OCI-LY7 (cell line): ENCODE data around the gene GALNT14. TPM values are rescaled to one million over a fixed set of nuclear protein-coding genes. Genes with fewer than 3 reads are reported as not detected.

ENCODE experiments used
- BruUV-seq: library from RNA; stranded (reverse); fragments of 400-500 nt; replicated peaks from 2 replicates; lab custom pipeline; 2021; lab: Mats Ljungman, UMichigan
- CTCF ChIA-PET: fragments of 300-600 bp; sonication (Branson Sonifier 250); formaldehyde crosslinking; loops from one replicate; lab custom pipeline; 2022; ENCODE audit warnings: antibody characterized with exemption; ENCODE audit not compliant: unreplicated experiment; lab: Charles Lee
- POLR2A ChIA-PET: fragments of 300-600 bp; sonication (Branson Sonifier 250); formaldehyde crosslinking; loops from one replicate; lab custom pipeline; 2022; ENCODE audit warnings: antibody characterized with exemption; lab: Charles Lee
- DNase-seq: peaks from one replicate; pipeline ENCODE4 v3.0.0-alpha.2; 2015; ENCODE audit warnings: low spot score
- H2AFZ ChIP-seq: fragments of 200-600 bp; sonication (generic), shearing (Covaris generic); 2 replicates; pipeline ENCODE4 v1.6.1; 2014; ENCODE audit warnings: mild to moderate bottlenecking, antibody characterized with exemption, low read length, moderate library complexity
- H3K27ac ChIP-seq: fragments of 200-600 bp; sonication (generic); 2 replicates; pipeline ENCODE4 v1.5.1; 2014; ENCODE audit warnings: mixed run types, low read depth, mild to moderate bottlenecking, moderate library complexity, low read length, inconsistent platforms; ENCODE audit not compliant: poor library complexity, severe bottlenecking
- H3K36me3 ChIP-seq: fragments of 200-600 bp; sonication (generic); 2 replicates; pipeline ENCODE4 v1.6.1; 2014; ENCODE audit warnings: mild to moderate bottlenecking, antibody characterized with exemption, low read length, moderate library complexity, mixed read lengths; ENCODE audit not compliant: insufficient read depth
- H3K4me1 ChIP-seq: fragments of 200-600 bp; sonication (generic); 2 replicates; pipeline ENCODE4 v1.5.1; 2014; ENCODE audit warnings: mild to moderate bottlenecking, low read length; ENCODE audit not compliant: insufficient read depth, poor library complexity, severe bottlenecking
- H3K4me2 ChIP-seq: fragments of 200-600 bp; sonication (generic); 2 replicates; pipeline ENCODE4 v1.6.1; 2014; ENCODE audit warnings: mild to moderate bottlenecking, low read length
- H3K4me3 ChIP-seq: fragments of 200-600 bp; sonication (generic); 2 replicates; pipeline ENCODE4 v1.5.1; 2014; ENCODE audit warnings: mild to moderate bottlenecking, low read depth, low read length; ENCODE audit not compliant: poor library complexity, severe bottlenecking
- H3K79me2 ChIP-seq: fragments of 200-600 bp; sonication (generic); 2 replicates; pipeline ENCODE4 v1.6.1; 2016; ENCODE audit warnings: low read depth, mild to moderate bottlenecking, low read length, moderate library complexity, mixed read lengths; ENCODE audit not compliant: insufficient read depth
- H3K9me2 ChIP-seq: fragments of 200-600 bp; sonication (generic); 2 replicates; pipeline ENCODE4 v1.6.1; 2016; ENCODE audit warnings: mild to moderate bottlenecking, low read length, mixed read lengths; ENCODE audit not compliant: insufficient read depth
- H3K9me3 ChIP-seq: fragments of 200-600 bp; sonication (generic); 2 replicates; pipeline ENCODE4 v1.6.1; 2014; ENCODE audit warnings: mild to moderate bottlenecking, mixed run types, low read length, mixed read lengths
- H4K20me1 ChIP-seq: fragments of 200-600 bp; sonication (generic); 2 replicates; pipeline ENCODE4 v1.6.1; 2014; ENCODE audit warnings: mild to moderate bottlenecking, antibody characterized with exemption, low read length, moderate library complexity, mixed read lengths; ENCODE audit not compliant: insufficient read depth
- EZH2phosphoT487 ChIP-seq: fragments of 200-600 bp; sonication (generic); IDR thresholded peaks from 2 replicates; pipeline ENCODE4 v1.6.1; 2018; ENCODE audit warnings: low read depth, borderline replicate concordance, mild to moderate bottlenecking, mixed run types, antibody characterized with exemption, low read length, moderate library complexity, mixed read lengths
- intact Hi-C: fragments of 100-400 bp; cut with micrococcal nuclease; formaldehyde crosslinking; loops from one replicate; pipeline ENCODE4 v1.10.0; 2022; ENCODE audit not compliant: unreplicated experiment
- total RNA-seq, 2 experiments: library from RNA; depleted of rRNA in 1 of 2; stranded (reverse); fragments of >200 nt in 1 of 2; shearing (Covaris generic) in 1 of 2; gene quantifications; 2 replicates each; pipeline ENCODE4 v1.2.3, GENCODE V29; 2014 to 2022
- TF ChIP-seq, protein P1 (sequence below): fragments of 200-600 bp; sonication (generic); conservative IDR thresholded peaks from 2 replicates; pipeline ENCODE4 v1.5.1; 2014; ENCODE audit warnings: mild to moderate bottlenecking, antibody characterized with exemption, low read length, moderate library complexity, mixed read lengths

Gene GALNT14
- total RNA-seq, 2 experiments from 2014 or later: 14.8 to 25.6 TPM

DNA sequence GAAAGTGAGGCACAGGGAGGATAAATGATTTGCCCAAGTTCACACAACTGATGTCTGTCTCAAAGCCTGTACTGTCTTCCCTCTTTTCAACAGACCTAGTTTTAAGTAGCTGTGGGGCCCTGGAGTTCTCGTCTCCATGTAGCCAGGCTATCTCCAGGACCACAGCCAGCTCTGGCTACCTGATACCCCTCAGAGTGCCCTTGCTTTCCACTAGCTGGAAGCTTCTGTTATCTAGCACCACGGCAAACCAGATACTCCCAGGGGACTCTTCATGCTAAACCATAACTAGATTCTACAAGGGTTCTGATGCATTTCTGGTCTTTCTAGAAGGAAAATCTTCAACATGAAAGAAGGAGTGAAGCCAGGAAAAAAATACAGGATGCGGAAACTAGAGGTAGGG lies 137.3 kb downstream of the GALNT14 start:
- Histone ChIP-seq H3K27ac (no peak overlapping the region), H3K4me3 (no peak overlapping the region), H3K9me2 (no peaks in the 10 kb centered on the region), H2AFZ (no peak overlapping the region), H3K9me3 (no peaks in the 10 kb centered on the region), H3K36me3 (no peaks in the 10 kb centered on the region), H3K4me2 (no peak overlapping the region), H3K4me1 (peaks cover 8% of the 10 kb centered on the region), H3K79me2 (no peaks in the 10 kb centered on the region), H4K20me1 (no peaks in the 10 kb centered on the region)
- TF ChIP-seq, protein P1, sequence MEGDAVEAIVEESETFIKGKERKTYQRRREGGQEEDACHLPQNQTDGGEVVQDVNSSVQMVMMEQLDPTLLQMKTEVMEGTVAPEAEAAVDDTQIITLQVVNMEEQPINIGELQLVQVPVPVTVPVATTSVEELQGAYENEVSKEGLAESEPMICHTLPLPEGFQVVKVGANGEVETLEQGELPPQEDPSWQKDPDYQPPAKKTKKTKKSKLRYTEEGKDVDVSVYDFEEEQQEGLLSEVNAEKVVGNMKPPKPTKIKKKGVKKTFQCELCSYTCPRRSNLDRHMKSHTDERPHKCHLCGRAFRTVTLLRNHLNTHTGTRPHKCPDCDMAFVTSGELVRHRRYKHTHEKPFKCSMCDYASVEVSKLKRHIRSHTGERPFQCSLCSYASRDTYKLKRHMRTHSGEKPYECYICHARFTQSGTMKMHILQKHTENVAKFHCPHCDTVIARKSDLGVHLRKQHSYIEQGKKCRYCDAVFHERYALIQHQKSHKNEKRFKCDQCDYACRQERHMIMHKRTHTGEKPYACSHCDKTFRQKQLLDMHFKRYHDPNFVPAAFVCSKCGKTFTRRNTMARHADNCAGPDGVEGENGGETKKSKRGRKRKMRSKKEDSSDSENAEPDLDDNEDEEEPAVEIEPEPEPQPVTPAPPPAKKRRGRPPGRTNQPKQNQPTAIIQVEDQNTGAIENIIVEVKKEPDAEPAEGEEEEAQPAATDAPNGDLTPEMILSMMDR: no peak
- no peak for TF ChIP-seq EZH2phosphoT487
- POLR2A ChIA-PET: interaction anchor here (0.7 kb wide), 1 partner anchor 19 kb away, joined by 3 read pairs; no protein-coding TSS in a partner anchor
- CTCF ChIA-PET: no interaction called here
- intact Hi-C loops: no loop called here
- DNase-seq: no peak
- BruUV-seq: no TSS peak

DNA sequence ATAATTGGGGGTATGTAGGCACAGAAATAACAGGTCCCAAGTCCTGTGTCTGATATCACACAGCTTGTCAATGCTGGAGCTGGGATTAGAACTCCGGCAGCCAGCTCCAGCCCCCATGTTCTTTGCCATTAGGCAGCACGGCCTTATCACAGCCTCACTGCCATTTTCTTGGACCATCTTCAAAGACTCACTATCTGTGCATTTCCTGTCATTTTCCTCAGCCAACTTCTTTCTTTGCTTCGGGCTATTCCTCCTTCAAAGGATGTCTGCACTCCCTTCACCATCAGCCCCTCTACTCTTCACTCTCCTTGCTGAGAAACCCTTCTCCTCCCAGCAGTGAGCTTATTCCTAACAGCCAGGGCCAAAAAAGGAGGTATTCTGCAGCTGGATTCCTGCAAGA lies 139.6 kb downstream of the GALNT14 start:
- H3K4me2 ChIP-seq: no peak overlapping the region
- BruUV-seq: no TSS peak
- H3K27ac ChIP-seq: no peak overlapping the region
- H3K9me2 ChIP-seq: no peaks in the 10 kb centered on the region
- no peaks in the 10 kb centered on the region for H3K36me3 ChIP-seq
- no peak overlapping the region for H2AFZ ChIP-seq
- no peaks in the 10 kb centered on the region for H3K4me1 ChIP-seq
- no peak overlapping the region for H3K4me3 ChIP-seq
- H3K9me3 ChIP-seq: no peaks in the 10 kb centered on the region
- TF ChIP-seq, protein P1: no peak
- TF ChIP-seq EZH2phosphoT487: no peak
- intact Hi-C loops: no loop called here
- no peaks in the 10 kb centered on the region for H4K20me1 ChIP-seq
- H3K79me2 ChIP-seq: no peaks in the 10 kb centered on the region
- no peak for DNase-seq
- ChIA-PET POLR2A (no interaction called here), CTCF (no interaction called here)

- Histone ChIP-seq H2AFZ (no peak overlapping the region), H3K4me3 (no peak overlapping the region), H3K4me2 (no peak overlapping the region), H3K79me2 (no peaks in the 10 kb centered on the region), H3K36me3 (no peaks in the 10 kb centered on the region), H3K9me2 (no peaks in the 10 kb centered on the region), H3K4me1 (no peaks in the 10 kb centered on the region), H4K20me1 (no peaks in the 10 kb centered on the region), H3K9me3 (no peaks in the 10 kb centered on the region), H3K27ac (no peak overlapping the region)
- no TSS peak for BruUV-seq
- POLR2A ChIA-PET: no interaction called here
- intact Hi-C loops: no loop called here
- DNase-seq: no peak
- CTCF ChIA-PET: no interaction called here
- TF ChIP-seq, protein P1: no peak
- TF ChIP-seq EZH2phosphoT487: no peak
These were observed 140.3 kb downstream of the GALNT14 start for GRCh38 chr2:30997979-30998378.
